Measurements from ENCODE around the gene ADM5. TPM values are rescaled to one million over a fixed set of nuclear protein-coding genes. Genes with fewer than 3 reads are reported as not detected.
"Not testable (repeated sequence)": the region's sequence is repeated elsewhere in the genome, so short reads cannot be mapped to it uniquely, and the experiment has no call there.

ADM5 gene
- total and polyA plus RNA-seq, 7 donors = 0.49 to 3.1 (median 1.5) TPM; not detected in 2

GRCh38 chr19:49718511-49718910 is 29.1 kb downstream of the ADM5 start:
- no peak for DNase-seq
- peak overlapping the region in 1 of 4 donors; percentile 34 for H3K27ac ChIP-seq
- no peaks in the 10 kb centered on the region for H3K4me1 ChIP-seq
- no peaks in the 10 kb centered on the region for H3K36me3 ChIP-seq
- no peak for TF ChIP-seq POLR2AphosphoS5 (IDR thresholded peaks at IDR 0.05)
- no peak for TF ChIP-seq CTCF (IDR thresholded peaks at IDR 0.05)
- TF ChIP-seq POLR2A (IDR thresholded peaks at IDR 0.05) = no peak
- no peak for TF ChIP-seq EP300 (IDR thresholded peaks at IDR 0.05)
- H3K4me3 ChIP-seq = no peak overlapping the region
- no peaks in the 10 kb centered on the region for H3K27me3 ChIP-seq
- WGBS, 2 donors = 73 to 87% methylated on average over 8 of the region's 8 CpGs
- H3K9me3 ChIP-seq = no peaks in the 10 kb centered on the region
- intact Hi-C loops (cut with DNase I) = no loop called here

- H3K27me3 ChIP-seq = no peaks in the 10 kb centered on the region
- H3K4me1 ChIP-seq = no peaks in the 10 kb centered on the region
- DNase-seq = no peak
- TF ChIP-seq POLR2A (IDR thresholded peaks at IDR 0.05) = no peak
- no peak for TF ChIP-seq POLR2AphosphoS5 (IDR thresholded peaks at IDR 0.05)
- TF ChIP-seq CTCF (IDR thresholded peaks at IDR 0.05) = no peak
- no peak for TF ChIP-seq EP300 (IDR thresholded peaks at IDR 0.05)
- no peaks in the 10 kb centered on the region for H3K9me3 ChIP-seq
- WGBS, 2 donors = 63 to 82% methylated on average over 6 of the region's 6 CpGs
- H3K36me3 ChIP-seq = no peaks in the 10 kb centered on the region
- H3K27ac ChIP-seq = peak overlapping the region in 1 of 4 donors; percentile 34
- H3K4me3 ChIP-seq = no peak overlapping the region
- intact Hi-C loops (cut with DNase I) = no loop called here
These were observed 29.6 kb downstream of the ADM5 start for GRCh38 chr19:49718991-49719390.

- H3K36me3 ChIP-seq; H3K9me3 ChIP-seq; H3K4me1 ChIP-seq; H3K4me3 ChIP-seq; intact Hi-C loops (cut with DNase I); DNase-seq; H3K27me3 ChIP-seq; H3K27ac ChIP-seq: not testable (repeated sequence)
- 76 to 82% methylated on average over 22 of the region's 22 CpGs for WGBS, 2 donors
These were observed 30.0 kb downstream of the ADM5 start for GRCh38 chr19:49719420-49719819.

- H3K27me3 ChIP-seq = no peaks in the 10 kb centered on the region
- WGBS, 2 donors = 76 to 79% methylated on average over 23 of the region's 23 CpGs
- intact Hi-C loops (cut with DNase I) = no loop called here
- peak; percentile 72 for DNase-seq
- peak overlapping the region in 3 of 4 donors; percentile 28 to 47 (median 45) for H3K27ac ChIP-seq
- no peaks in the 10 kb centered on the region for H3K9me3 ChIP-seq
- H3K4me1 ChIP-seq = no peaks in the 10 kb centered on the region
- no peak overlapping the region for H3K4me3 ChIP-seq
- no peak for TF ChIP-seq POLR2A (IDR thresholded peaks at IDR 0.05)
- no peak for TF ChIP-seq EP300 (IDR thresholded peaks at IDR 0.05)
- TF ChIP-seq POLR2AphosphoS5 (IDR thresholded peaks at IDR 0.05) = no peak
- TF ChIP-seq CTCF (IDR thresholded peaks at IDR 0.05) = no peak
- no peaks in the 10 kb centered on the region for H3K36me3 ChIP-seq
These were observed 38.0 kb downstream of the ADM5 start for GRCh38 chr19:49727217-49728030.

GRCh38 chr19:49730166-49730565 is 40.8 kb downstream of the ADM5 start:
- TF ChIP-seq EP300 (IDR thresholded peaks at IDR 0.05) = no peak
- TF ChIP-seq POLR2A (IDR thresholded peaks at IDR 0.05) = no peak
- TF ChIP-seq POLR2AphosphoS5 (IDR thresholded peaks at IDR 0.05) = no peak
- TF ChIP-seq CTCF (IDR thresholded peaks at IDR 0.05) = no peak
- Histone ChIP-seq H3K4me3 (no peak overlapping the region), H3K9me3 (no peaks in the 10 kb centered on the region), H3K4me1 (no peaks in the 10 kb centered on the region), H3K27me3 (no peaks in the 10 kb centered on the region), H3K27ac (no peak overlapping the region), H3K36me3 (no peaks in the 10 kb centered on the region)
- intact Hi-C loops (cut with DNase I) = no loop called here
- 62 to 87% methylated on average over 5 of the region's 5 CpGs for WGBS, 2 donors
- no peak for DNase-seq
